Motor neuron (in vitro differentiated cells): ENCODE measurements around the gene CDC42EP1. TPM values are rescaled to one million over a fixed set of nuclear protein-coding genes. Genes with fewer than 3 reads are reported as not detected.

ENCODE experiments used
- ATAC-seq, 8 experiments: fragments of 200-7000 bp; cut with Tn5 transposase; replicated peaks in 6 of 8; 2 replicates each; pipeline ENCODE4 v1.8.0; 2021; ENCODE audit warnings: mild to moderate bottlenecking in 8 of 8, moderate library complexity in 8 of 8
- H3K27ac ChIP-seq, 2 donors: fragments of 250-450 bp; sonication (Bioruptor Pico); 2 replicates each; pipeline ENCODE4 v1.9.0; 2021; ENCODE audit warnings: antibody characterized with exemption in 2 of 2, mild to moderate bottlenecking in 2 of 2, moderate library complexity in 1 of 2
- H3K4me1 ChIP-seq, 2 donors: fragments of 250-450 bp; sonication (Bioruptor Pico); replicated peaks in 1 of 2; 2 replicates each; pipeline ENCODE4 v1.6.1; 2021; ENCODE audit warnings: antibody characterized with exemption in 2 of 2, mild to moderate bottlenecking in 2 of 2, moderate library complexity in 1 of 2
- H3K4me3 ChIP-seq, 5 donors: fragments of 250-450 bp; sonication (Bioruptor Pico); 2 replicates each; pipeline ENCODE4 v1.9.0; 2021; ENCODE audit warnings: antibody characterized with exemption in 5 of 5, mild to moderate bottlenecking in 5 of 5, moderate library complexity in 4 of 5
- WGBS, 10 experiments: fragments of 450-650 bp; shearing (Covaris generic); methylation state at CpG; one replicate each; pipeline ENCODE4 v1.0.0; 2022; 5-methylcytosine and 5-hydroxymethylcytosine counted together
- in situ Hi-C, 9 experiments: fragments of 400-800 bp; cut with MboI; loops; one replicate each; pipeline ENCODE4 v1.15.0; 2021; ENCODE audit warnings: low sequenced_read_pairs in 9 of 9, low pct_unique_long_range_greater_than_20kb in 2 of 9; ENCODE audit not compliant: unreplicated experiment in 9 of 9
- total RNA-seq, 8 experiments: library from RNA; unstranded; fragments of 300-600 nt; gene quantifications; 2 replicates each; pipeline versions ENCODE4 v1.2.3 to v1.2.4, GENCODE V29; 2022

CDC42EP1 gene
- 10 to 100 TPM in 3 of 8 experiments, 1 to 10 TPM in 5; 3.5 to 38.6 (median 8.7) TPM for total RNA-seq

GRCh38 chr22:37559901-37560607, at the start of gene CDC42EP1:
CDC42EP1 (plus strand) TSS chr22:37560480; CDS start chr22:37566350, 5,870 bp downstream.
- H3K4me3 ChIP-seq: peak within 1 kb of the TSS; percentile 25 to 77 (median 51)
- peaks cover 17 to 32% of the 10 kb centered on the region in 2 donors for H3K4me1 ChIP-seq
- in situ Hi-C loops: loop anchor here in 1 of 9 experiments (10.0 kb wide), 1 partner anchor 245 kb away; no protein-coding TSS in a partner anchor
- WGBS, 10 experiments: 0 to 80% (median 28%) methylated on average over 1 to 6 of the region's 76 CpGs; no CpG with 5 or more reads in 4 of the 10 experiments
- H3K27ac ChIP-seq: peak within 1 kb of the TSS in 1 of 2 donors; percentile 87
- peak; percentile 44 to 76 (median 68) for ATAC-seq

- ATAC-seq: no peak
- no peak overlapping the region for H3K4me3 ChIP-seq
- H3K27ac ChIP-seq: peak overlapping the region in 1 of 2 donors; percentile 60
- in situ Hi-C loops: no loop called here
- peaks cover 39 to 42% of the 10 kb centered on the region in 2 donors for H3K4me1 ChIP-seq
- WGBS, 10 experiments: 60 to 100% (median 80%) methylated on average over 1 to 2 of the region's 6 CpGs; no CpG with 5 or more reads in 7 of the 10 experiments
Measured at GRCh38 chr22:37511395-37512104, 48.7 kb upstream of the CDC42EP1 start.

GRCh38 chr22:37514526-37515051, 45.7 kb upstream of the CDC42EP1 start:
- no peak overlapping the region for H3K27ac ChIP-seq
- peaks cover 20 to 33% of the 10 kb centered on the region in 2 donors for H3K4me1 ChIP-seq
- 90 to 100% (median 92%) methylated on average over 3 to 10 of the region's 15 CpGs; no CpG with 5 or more reads in 6 of the 10 experiments for WGBS, 10 experiments
- in situ Hi-C loops: no loop called here
- H3K4me3 ChIP-seq: no peak overlapping the region
- ATAC-seq: no peak

- ATAC-seq: no peak
- Histone ChIP-seq H3K27ac (no peak overlapping the region), H3K4me3 (no peak overlapping the region), H3K4me1 (peaks cover 20 to 28% of the 10 kb centered on the region in 2 donors)
- WGBS, 10 experiments: 40 to 100% (median 90%) methylated on average over 1 to 11 of the region's 23 CpGs; no CpG with 5 or more reads in 4 of the 10 experiments
- in situ Hi-C loops: no loop called here
Measured at GRCh38 chr22:37515901-37516300, 44.4 kb upstream of the CDC42EP1 start.

GRCh38 chr22:37516456-37516855, 43.8 kb upstream of the CDC42EP1 start:
- Histone ChIP-seq H3K4me3 (no peak overlapping the region), H3K4me1 (peaks cover 20 to 28% of the 10 kb centered on the region in 2 donors), H3K27ac (no peak overlapping the region)
- no peak for ATAC-seq
- in situ Hi-C loops: no loop called here
- 67 to 100% (median 100%) methylated on average over 1 of the region's 1 CpG; no CpG with 5 or more reads in 1 of the 10 experiments for WGBS, 10 experiments

GRCh38 chr22:37517826-37518450, 42.3 kb upstream of the CDC42EP1 start:
- ATAC-seq: no peak
- in situ Hi-C loops: no loop called here
- H3K4me3 ChIP-seq: peak overlapping the region in 1 of 5 donors; percentile 50
- 72 to 100% (median 89%) methylated on average over 2 to 6 of the region's 15 CpGs; no CpG with 5 or more reads in 5 of the 10 experiments for WGBS, 10 experiments
- no peak overlapping the region for H3K27ac ChIP-seq
- H3K4me1 ChIP-seq: peaks cover 9 to 18% of the 10 kb centered on the region in 2 donors

GRCh38 chr22:37518509-37519267, 41.6 kb upstream of the CDC42EP1 start:
- Histone ChIP-seq H3K4me3 (peak overlapping the region; percentile 30 to 50 (median 39)), H3K27ac (no peak overlapping the region), H3K4me1 (peaks cover 3 to 16% of the 10 kb centered on the region in 2 donors)
- 0 to 80% (median 50%) methylated on average over 1 to 8 of the region's 63 CpGs; no CpG with 5 or more reads in 5 of the 10 experiments for WGBS, 10 experiments
- peak in 5 of 8 experiments; percentile 36 to 60 (median 51) for ATAC-seq
- in situ Hi-C loops: no loop called here

GRCh38 chr22:37519268-37520195, 40.7 kb upstream of the CDC42EP1 start, which contains the start of gene CARD10:
CARD10 (minus strand) TSS chr22:37519415; CDS start chr22:37519200, 215 bp downstream.
- peaks cover 3 to 16% of the 10 kb centered on the region in 2 donors for H3K4me1 ChIP-seq
- WGBS, 10 experiments: 40 to 53% methylated on average over 2 to 3 of the region's 99 CpGs; no CpG with 5 or more reads in 8 of the 10 experiments
- peak; percentile 70 to 84 (median 80) for ATAC-seq
- peak within 1 kb of the TSS; percentile 30 to 50 (median 39) for H3K4me3 ChIP-seq
- H3K27ac ChIP-seq: no peak within 1 kb of the TSS
- in situ Hi-C loops: no loop called here

GRCh38 chr22:37520776-37521191, 39.5 kb upstream of the CDC42EP1 start:
- peaks cover 3 to 16% of the 10 kb centered on the region in 2 donors for H3K4me1 ChIP-seq
- 38 to 100% (median 70%) methylated on average over 2 to 10 of the region's 10 CpGs; no CpG with 5 or more reads in 2 of the 10 experiments for WGBS, 10 experiments
- in situ Hi-C loops: no loop called here
- H3K27ac ChIP-seq: no peak overlapping the region
- no peak overlapping the region for H3K4me3 ChIP-seq
- ATAC-seq: no peak

GRCh38 chr22:37521236-37521739, 39.0 kb upstream of the CDC42EP1 start:
- no peak overlapping the region for H3K4me3 ChIP-seq
- H3K27ac ChIP-seq: no peak overlapping the region
- in situ Hi-C loops: no loop called here
- WGBS, 10 experiments: 60 to 100% (median 83%) methylated on average over 1 to 6 of the region's 14 CpGs; no CpG with 5 or more reads in 2 of the 10 experiments
- no peak for ATAC-seq
- peaks cover 3 to 16% of the 10 kb centered on the region in 2 donors for H3K4me1 ChIP-seq

GRCh38 chr22:37522482-37522881, 37.8 kb upstream of the CDC42EP1 start:
- H3K4me3 ChIP-seq: no peak overlapping the region
- 77 to 100% (median 96%) methylated on average over 1 to 5 of the region's 6 CpGs; no CpG with 5 or more reads in 4 of the 10 experiments for WGBS, 10 experiments
- no peak overlapping the region for H3K27ac ChIP-seq
- ATAC-seq: no peak
- in situ Hi-C loops: no loop called here
- H3K4me1 ChIP-seq: peaks cover 3 to 16% of the 10 kb centered on the region in 2 donors
